ENCODE measurements around the gene PLD4. TPM values are rescaled to one million over a fixed set of nuclear protein-coding genes. Genes with fewer than 3 reads are reported as not detected.

The PLD4 gene
- total and polyA plus RNA-seq, 4 donors = 12.9 to 32.6 (median 27.8) TPM

DNA sequence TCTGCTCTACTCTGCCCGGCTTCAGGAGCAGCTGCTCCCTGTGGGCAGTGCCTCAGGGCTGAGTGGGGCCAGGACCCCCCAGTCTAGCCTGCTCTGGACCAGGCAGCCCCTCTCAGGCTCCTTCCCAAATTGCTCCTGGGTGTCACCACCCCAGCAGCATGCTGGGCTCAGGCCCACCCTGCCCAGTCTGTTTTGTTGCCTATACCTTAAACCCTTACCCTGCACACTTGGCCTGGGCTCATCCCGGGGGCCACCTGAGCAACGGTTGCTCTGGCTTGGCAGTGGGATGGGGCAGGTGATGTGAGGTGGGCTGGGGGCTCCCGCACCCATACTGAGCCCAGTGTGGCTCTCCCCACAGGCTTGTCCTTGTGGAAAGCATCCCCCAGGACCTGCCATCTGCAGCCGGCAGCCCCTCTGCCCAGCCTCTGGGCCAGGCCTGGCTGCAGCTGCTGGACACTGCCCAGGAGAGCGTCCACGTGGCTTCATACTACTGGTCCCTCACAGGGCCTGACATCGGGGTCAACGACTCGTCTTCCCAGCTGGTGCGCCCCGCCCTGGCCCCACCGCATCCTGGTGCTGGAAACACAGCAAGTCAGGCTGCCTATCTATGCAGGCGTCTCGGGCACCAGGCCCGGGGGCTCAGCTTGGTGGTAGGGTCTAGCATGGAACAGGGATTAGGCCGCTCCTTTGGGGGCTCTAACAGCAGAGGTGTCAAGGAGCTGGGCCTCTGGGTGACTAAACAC is 3.9 kb downstream of the PLD4 start:
- H3K27me3 ChIP-seq (ENCODE audit: control insufficient read depth, insufficient read depth, low read length) = peaks cover 16% of the 10 kb centered on the region

DNA sequence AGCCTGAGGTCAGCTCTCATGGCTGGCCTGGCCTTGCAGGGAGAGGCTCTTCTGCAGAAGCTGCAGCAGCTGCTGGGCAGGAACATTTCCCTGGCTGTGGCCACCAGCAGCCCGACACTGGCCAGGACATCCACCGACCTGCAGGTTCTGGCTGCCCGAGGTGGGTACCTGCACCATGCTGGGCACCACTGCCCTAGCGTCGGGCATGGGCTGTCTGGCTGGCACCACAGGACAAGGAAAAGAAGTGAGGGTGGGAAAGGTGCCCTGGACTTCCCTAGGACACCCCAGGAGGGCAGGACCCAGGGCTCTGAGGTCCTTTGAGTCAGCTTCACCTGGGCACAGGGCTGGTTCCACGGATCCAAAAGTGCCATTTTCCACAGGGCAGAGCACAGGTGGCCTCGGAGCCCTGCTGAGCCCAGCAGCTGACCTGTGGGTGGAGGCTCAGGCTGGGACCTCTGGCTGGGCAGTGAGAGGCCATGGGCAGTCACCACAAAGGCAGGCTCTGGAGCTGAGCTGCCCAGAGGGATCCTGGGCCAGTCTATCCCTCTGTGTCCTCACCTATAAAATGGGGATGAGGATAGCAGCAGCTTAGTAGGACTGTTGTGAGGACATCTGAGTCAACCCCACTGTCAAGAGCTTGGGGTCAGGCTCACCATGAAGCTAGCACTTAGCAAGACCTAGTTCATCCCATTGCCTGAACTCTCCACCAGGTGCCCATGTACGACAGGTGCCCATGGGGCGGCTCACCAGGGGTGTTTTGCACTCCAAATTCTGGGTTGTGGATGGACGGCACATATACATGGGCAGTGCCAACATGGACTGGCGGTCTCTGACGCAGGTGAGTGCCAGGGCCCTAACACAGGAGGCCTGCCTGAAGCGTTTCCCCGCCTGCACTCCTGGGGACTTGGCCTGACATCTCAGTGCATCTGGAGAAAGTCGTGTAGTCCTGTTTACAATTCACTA is 4.9 kb downstream of the PLD4 start:
- Histone ChIP-seq H3K36me3 (ENCODE audit: control insufficient read depth, insufficient read depth, low read length) (peaks cover 10% of the 10 kb centered on the region), H3K27ac (ENCODE audit: low read depth, low read length) (no peak overlapping the region), H3K9me3 (ENCODE audit: control insufficient read depth, insufficient read depth, low read length) (no peaks in the 10 kb centered on the region), H3K27me3 (ENCODE audit: control insufficient read depth, insufficient read depth, low read length) (peaks cover 16% of the 10 kb centered on the region), H3K4me1 (ENCODE audit: control insufficient read depth, insufficient read depth, low read length) (peaks cover 26% of the 10 kb centered on the region), H3K4me3 (ENCODE audit: low read depth, low read length) (no peak overlapping the region)
- no peak for DNase-seq (ENCODE audit: low read depth in 4 of 6, low spot score in 6 of 6)
- WGBS (ENCODE audit: insufficient coverage) = 89% methylated on average over 14 of the region's 15 CpGs

More for the DNA sequence above, 3.9 kb downstream of the PLD4 start:
- H3K36me3 ChIP-seq (ENCODE audit: control insufficient read depth, insufficient read depth, low read length) = peaks cover 10% of the 10 kb centered on the region
- DNase-seq (ENCODE audit: low read depth in 4 of 6, low spot score in 6 of 6) = no peak
- H3K9me3 ChIP-seq (ENCODE audit: control insufficient read depth, insufficient read depth, low read length) = no peaks in the 10 kb centered on the region
- peaks cover 23% of the 10 kb centered on the region for H3K4me1 ChIP-seq (ENCODE audit: control insufficient read depth, insufficient read depth, low read length)
- no peak overlapping the region for H3K27ac ChIP-seq (ENCODE audit: low read depth, low read length)
- no peak overlapping the region for H3K4me3 ChIP-seq (ENCODE audit: low read depth, low read length)
- 82% methylated on average over 17 of the region's 17 CpGs for WGBS (ENCODE audit: insufficient coverage)

DNA sequence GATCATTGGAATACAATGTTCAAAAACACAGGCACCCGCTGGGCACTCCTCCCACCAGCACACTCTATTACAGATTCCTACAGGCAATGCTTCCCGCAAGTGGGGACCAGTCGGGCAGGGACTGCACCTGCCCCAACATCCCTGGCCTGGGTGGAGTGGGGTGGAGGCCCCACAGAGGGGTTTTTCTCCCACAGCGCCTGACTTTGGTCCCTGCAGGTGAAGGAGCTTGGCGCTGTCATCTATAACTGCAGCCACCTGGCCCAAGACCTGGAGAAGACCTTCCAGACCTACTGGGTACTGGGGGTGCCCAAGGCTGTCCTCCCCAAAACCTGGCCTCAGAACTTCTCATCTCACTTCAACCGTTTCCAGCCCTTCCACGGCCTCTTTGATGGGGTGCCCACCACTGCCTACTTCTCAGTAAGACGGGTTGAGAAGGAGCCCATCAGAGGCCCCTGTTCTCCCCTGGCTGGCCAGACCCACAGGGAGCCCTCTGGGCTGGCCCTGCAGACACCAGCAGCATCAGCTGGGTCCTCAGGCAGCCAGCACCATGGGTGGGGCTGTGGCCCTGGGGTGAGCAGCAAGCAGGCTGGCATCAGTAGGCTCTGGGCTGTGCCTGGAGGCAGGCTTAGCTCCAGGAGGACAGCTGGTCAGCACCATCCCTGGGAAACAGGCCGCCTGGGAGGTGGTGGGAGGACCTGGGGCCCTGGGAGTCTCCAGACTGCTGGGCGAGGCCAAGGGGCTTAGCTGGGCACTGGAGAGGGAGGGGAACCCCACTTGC is 6.0 kb downstream of the PLD4 start:
- no peaks in the 10 kb centered on the region for H3K9me3 ChIP-seq (ENCODE audit: control insufficient read depth, insufficient read depth, low read length)
- no peak overlapping the region for H3K4me3 ChIP-seq (ENCODE audit: low read depth, low read length)
- H3K27me3 ChIP-seq (ENCODE audit: control insufficient read depth, insufficient read depth, low read length) = peaks cover 16% of the 10 kb centered on the region
- peaks cover 29% of the 10 kb centered on the region for H3K4me1 ChIP-seq (ENCODE audit: control insufficient read depth, insufficient read depth, low read length)
- no peak for DNase-seq (ENCODE audit: low read depth in 4 of 6, low spot score in 6 of 6)
- 73% methylated on average over 8 of the region's 10 CpGs for WGBS (ENCODE audit: insufficient coverage)
- H3K36me3 ChIP-seq (ENCODE audit: control insufficient read depth, insufficient read depth, low read length) = peaks cover 10% of the 10 kb centered on the region
- no peak overlapping the region for H3K27ac ChIP-seq (ENCODE audit: low read depth, low read length)

DNA sequence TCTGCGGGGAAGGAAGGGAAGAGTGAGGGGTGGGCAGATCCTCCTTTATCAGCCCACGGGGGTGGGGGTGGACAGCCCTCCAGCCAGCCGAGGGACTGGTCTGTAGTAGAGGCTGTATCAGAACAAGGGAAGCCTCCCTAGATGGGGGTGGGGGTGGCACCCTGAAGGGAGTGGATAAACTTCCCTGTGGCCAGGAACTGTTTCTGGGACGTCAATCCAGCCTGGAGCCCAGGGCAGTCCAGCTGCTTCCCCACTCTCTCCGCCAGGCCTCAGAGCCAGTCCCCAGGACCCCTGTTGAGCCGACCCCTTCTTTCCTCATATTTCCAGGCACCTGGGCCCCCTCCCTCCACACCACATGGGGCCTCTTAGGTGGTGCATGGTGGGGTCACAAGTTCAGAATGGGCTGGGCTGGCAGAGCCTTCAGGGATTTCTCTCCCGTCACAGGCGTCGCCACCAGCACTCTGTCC is 6.7 kb downstream of the PLD4 start:
- no peak overlapping the region for H3K4me3 ChIP-seq (ENCODE audit: low read depth, low read length)
- no peak overlapping the region for H3K27ac ChIP-seq (ENCODE audit: low read depth, low read length)
- H3K9me3 ChIP-seq (ENCODE audit: control insufficient read depth, insufficient read depth, low read length) = no peaks in the 10 kb centered on the region
- 47% methylated on average over 8 of the region's 9 CpGs for WGBS (ENCODE audit: insufficient coverage)
- peaks cover 10% of the 10 kb centered on the region for H3K36me3 ChIP-seq (ENCODE audit: control insufficient read depth, insufficient read depth, low read length)
- peaks cover 16% of the 10 kb centered on the region for H3K27me3 ChIP-seq (ENCODE audit: control insufficient read depth, insufficient read depth, low read length)
- peaks cover 29% of the 10 kb centered on the region for H3K4me1 ChIP-seq (ENCODE audit: control insufficient read depth, insufficient read depth, low read length)
- no peak for DNase-seq (ENCODE audit: low read depth in 4 of 6, low spot score in 6 of 6)

DNA sequence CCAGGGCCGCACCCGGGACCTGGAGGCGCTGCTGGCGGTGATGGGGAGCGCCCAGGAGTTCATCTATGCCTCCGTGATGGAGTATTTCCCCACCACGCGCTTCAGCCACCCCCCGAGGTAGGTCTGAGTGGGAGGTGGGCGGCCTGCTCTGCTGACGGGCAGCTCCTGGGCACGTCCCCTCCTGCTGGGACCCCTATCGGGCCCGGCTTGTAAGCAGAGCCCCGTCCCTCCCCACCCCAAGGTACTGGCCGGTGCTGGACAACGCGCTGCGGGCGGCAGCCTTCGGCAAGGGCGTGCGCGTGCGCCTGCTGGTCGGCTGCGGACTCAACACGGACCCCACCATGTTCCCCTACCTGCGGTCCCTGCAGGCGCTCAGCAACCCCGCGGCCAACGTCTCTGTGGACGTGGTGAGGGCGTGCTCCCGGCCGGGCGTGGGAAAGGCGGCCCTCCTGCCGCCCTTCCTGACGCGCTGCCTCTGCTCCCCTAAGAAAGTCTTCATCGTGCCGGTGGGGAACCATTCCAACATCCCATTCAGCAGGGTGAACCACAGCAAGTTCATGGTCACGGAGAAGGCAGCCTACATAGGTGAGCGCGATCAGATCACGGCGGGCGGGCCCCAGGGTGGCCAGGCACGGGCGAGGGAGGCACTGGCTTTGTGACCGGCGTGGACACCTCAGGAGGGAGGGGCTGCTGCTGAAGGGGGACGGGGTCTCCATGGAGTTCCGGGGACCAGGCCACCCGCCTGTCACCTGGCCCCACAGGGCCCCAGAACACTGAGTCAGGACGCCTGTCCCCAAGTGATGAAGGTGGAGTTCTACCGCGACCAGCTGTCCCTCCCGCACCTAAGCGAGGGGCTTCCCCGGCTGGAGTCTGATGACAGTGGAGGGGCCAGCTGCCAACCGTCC is 7.3 kb downstream of the PLD4 start:
- 16% methylated on average over 60 of the region's 64 CpGs for WGBS (ENCODE audit: insufficient coverage)
- Histone ChIP-seq H3K27me3 (ENCODE audit: control insufficient read depth, insufficient read depth, low read length) (peaks cover 16% of the 10 kb centered on the region), H3K4me3 (ENCODE audit: low read depth, low read length) (no peak overlapping the region), H3K9me3 (ENCODE audit: control insufficient read depth, insufficient read depth, low read length) (no peaks in the 10 kb centered on the region), H3K36me3 (ENCODE audit: control insufficient read depth, insufficient read depth, low read length) (peaks cover 10% of the 10 kb centered on the region), H3K4me1 (ENCODE audit: control insufficient read depth, insufficient read depth, low read length) (peaks cover 29% of the 10 kb centered on the region), H3K27ac (ENCODE audit: low read depth, low read length) (no peak overlapping the region)
- DNase-seq (ENCODE audit: low read depth in 4 of 6, low spot score in 6 of 6) = peak in 1 of 6 donors; percentile 14

DNA sequence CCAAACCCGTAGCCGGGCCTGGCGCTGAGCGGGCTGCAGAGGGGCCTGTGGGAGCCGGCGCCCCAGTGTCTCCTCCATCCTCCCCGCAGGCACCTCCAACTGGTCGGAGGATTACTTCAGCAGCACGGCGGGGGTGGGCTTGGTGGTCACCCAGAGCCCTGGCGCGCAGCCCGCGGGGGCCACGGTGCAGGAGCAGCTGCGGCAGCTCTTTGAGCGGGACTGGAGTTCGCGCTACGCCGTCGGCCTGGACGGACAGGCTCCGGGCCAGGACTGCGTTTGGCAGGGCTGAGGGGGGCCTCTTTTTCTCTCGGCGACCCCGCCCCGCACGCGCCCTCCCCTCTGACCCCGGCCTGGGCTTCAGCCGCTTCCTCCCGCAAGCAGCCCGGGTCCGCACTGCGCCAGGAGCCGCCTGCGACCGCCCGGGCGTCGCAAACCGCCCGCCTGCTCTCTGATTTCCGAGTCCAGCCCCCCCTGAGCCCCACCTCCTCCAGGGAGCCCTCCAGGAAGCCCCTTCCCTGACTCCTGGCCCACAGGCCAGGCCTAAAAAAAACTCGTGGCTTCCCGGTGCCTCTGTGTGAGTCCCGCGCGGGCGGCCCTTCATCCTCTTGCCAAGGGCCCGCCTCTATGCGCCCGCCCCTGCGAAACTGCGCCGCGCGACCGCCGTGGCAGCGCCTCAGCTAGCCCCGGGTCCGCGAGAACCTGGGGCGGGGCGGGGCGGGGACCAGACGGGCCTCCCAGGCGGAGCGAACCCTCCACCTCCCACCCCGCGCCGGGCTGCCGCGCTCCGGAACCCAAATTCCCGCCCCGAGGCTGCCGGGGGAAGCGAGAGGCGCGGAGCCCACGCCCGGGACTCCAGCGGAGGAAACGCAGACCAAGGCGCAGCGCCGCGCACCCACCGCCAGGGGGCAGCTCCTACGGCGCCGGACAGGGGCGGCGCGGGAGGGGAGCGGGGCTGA is 8.3 kb downstream of the PLD4 start:
- peaks cover 6% of the 10 kb centered on the region for H3K36me3 ChIP-seq (ENCODE audit: control insufficient read depth, insufficient read depth, low read length)
- peak; percentile 50 to 93 (median 64) for DNase-seq (ENCODE audit: low read depth in 4 of 6, low spot score in 6 of 6)
- peak overlapping the region; percentile 44 for H3K4me3 ChIP-seq (ENCODE audit: low read depth, low read length)
- no peaks in the 10 kb centered on the region for H3K9me3 ChIP-seq (ENCODE audit: control insufficient read depth, insufficient read depth, low read length)
- no peak overlapping the region for H3K27ac ChIP-seq (ENCODE audit: low read depth, low read length)
- peaks cover 26% of the 10 kb centered on the region for H3K4me1 ChIP-seq (ENCODE audit: control insufficient read depth, insufficient read depth, low read length)
- 2% methylated on average over 86 of the region's 100 CpGs for WGBS (ENCODE audit: insufficient coverage)
- peaks cover 16% of the 10 kb centered on the region for H3K27me3 ChIP-seq (ENCODE audit: control insufficient read depth, insufficient read depth, low read length)

DNA sequence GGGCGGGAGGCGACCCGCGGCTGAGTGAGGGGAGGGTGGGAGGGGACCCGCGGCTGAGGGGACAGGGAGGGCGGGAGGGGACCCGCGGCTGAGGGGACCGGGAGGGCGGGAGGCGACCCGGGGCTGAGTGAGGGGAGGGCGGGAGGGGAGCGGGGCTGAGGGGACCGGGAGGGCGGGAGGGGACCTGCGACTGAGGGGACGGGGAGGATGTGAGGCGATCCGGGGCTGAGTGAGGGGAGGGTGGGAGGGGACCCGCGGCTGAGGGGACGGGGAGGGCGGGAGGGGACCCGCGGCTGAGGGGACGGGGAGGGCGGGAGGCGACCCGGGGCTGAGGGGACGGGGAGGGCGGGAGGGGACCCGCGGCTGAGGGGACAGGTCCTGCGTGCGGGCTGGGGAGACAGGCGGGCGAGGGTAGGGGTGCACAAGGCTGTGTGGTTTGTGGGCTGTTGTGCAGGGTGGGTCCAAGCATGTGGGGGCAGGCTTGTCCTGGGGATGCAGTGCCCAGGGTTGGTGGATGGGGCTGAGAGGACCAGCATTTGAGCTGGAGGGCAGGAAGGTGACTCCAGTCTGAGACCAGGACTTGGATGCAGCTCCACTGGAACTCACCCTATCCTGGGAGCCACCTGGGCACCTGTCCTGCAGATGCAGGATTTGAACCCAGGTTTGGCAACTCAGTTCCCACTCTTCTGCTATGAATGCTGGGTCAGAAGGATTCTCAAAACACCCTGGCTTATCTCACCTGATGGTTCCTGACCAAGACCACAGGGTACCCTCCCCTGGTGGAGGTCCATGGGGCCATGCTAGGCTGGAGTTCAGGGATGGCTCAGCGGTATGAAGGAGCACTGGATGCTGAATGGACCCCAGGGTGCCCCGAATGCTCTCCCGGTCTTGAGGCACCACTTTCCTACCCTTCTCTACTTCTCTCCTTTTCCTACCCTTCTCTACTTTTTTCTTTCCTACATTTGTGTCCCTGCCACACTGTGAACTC is 9.4 kb downstream of the PLD4 start:
- no peak for DNase-seq (ENCODE audit: low read depth in 4 of 6, low spot score in 6 of 6)
- Histone ChIP-seq H3K36me3 (ENCODE audit: control insufficient read depth, insufficient read depth, low read length) (peaks cover 2% of the 10 kb centered on the region), H3K4me1 (ENCODE audit: control insufficient read depth, insufficient read depth, low read length) (peaks cover 26% of the 10 kb centered on the region), H3K27ac (ENCODE audit: low read depth, low read length) (no peak overlapping the region), H3K9me3 (ENCODE audit: control insufficient read depth, insufficient read depth, low read length) (no peaks in the 10 kb centered on the region), H3K4me3 (ENCODE audit: low read depth, low read length) (no peak overlapping the region), H3K27me3 (ENCODE audit: control insufficient read depth, insufficient read depth, low read length) (peaks cover 16% of the 10 kb centered on the region)
- WGBS (ENCODE audit: insufficient coverage) = 20% methylated on average over 11 of the region's 42 CpGs
